ENCODE results near the gene NTF3.

GRCh38 chr12:5492562-5492961 lies 60.7 kb downstream of the NTF3 start:
- TF ChIP-seq CTCF (IDR thresholded peaks at IDR 0.05) = no peak
- no peak for TF ChIP-seq FOXM1 (IDR thresholded peaks at IDR 0.05; ENCODE audit: low read depth)
- TF ChIP-seq, protein P1, sequence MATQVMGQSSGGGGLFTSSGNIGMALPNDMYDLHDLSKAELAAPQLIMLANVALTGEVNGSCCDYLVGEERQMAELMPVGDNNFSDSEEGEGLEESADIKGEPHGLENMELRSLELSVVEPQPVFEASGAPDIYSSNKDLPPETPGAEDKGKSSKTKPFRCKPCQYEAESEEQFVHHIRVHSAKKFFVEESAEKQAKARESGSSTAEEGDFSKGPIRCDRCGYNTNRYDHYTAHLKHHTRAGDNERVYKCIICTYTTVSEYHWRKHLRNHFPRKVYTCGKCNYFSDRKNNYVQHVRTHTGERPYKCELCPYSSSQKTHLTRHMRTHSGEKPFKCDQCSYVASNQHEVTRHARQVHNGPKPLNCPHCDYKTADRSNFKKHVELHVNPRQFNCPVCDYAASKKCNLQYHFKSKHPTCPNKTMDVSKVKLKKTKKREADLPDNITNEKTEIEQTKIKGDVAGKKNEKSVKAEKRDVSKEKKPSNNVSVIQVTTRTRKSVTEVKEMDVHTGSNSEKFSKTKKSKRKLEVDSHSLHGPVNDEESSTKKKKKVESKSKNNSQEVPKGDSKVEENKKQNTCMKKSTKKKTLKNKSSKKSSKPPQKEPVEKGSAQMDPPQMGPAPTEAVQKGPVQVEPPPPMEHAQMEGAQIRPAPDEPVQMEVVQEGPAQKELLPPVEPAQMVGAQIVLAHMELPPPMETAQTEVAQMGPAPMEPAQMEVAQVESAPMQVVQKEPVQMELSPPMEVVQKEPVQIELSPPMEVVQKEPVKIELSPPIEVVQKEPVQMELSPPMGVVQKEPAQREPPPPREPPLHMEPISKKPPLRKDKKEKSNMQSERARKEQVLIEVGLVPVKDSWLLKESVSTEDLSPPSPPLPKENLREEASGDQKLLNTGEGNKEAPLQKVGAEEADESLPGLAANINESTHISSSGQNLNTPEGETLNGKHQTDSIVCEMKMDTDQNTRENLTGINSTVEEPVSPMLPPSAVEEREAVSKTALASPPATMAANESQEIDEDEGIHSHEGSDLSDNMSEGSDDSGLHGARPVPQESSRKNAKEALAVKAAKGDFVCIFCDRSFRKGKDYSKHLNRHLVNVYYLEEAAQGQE (IDR thresholded peaks at IDR 0.05; ENCODE audit: low read depth, low read length) = no peak
- TF ChIP-seq GABPA (IDR thresholded peaks at IDR 0.05; ENCODE audit: low read depth) = no peak
- TF ChIP-seq RFX5 (IDR thresholded peaks at IDR 0.05; ENCODE audit: low read length) = no peak
- no peak for TF ChIP-seq POLR2AphosphoS5 (IDR thresholded peaks at IDR 0.05; ENCODE audit: low read depth, low read length)
- no peak for TF ChIP-seq ZBTB33 (IDR thresholded peaks at IDR 0.05; ENCODE audit: borderline replicate concordance, low read depth)
- TF ChIP-seq EP300 (IDR thresholded peaks at IDR 0.05; ENCODE audit: borderline replicate concordance in 1 of 2, low read depth in 1 of 2, low read length in 1 of 2) = no peak
- no peak for TF ChIP-seq RCOR1 (IDR thresholded peaks at IDR 0.05; ENCODE audit: low read length)
- TF ChIP-seq MXI1 (IDR thresholded peaks at IDR 0.05; ENCODE audit: low read depth, low read length) = no peak
- TF ChIP-seq SIN3A (IDR thresholded peaks at IDR 0.05; ENCODE audit: borderline replicate concordance, low read depth, low read length) = no peak
- TF ChIP-seq, protein P2, sequence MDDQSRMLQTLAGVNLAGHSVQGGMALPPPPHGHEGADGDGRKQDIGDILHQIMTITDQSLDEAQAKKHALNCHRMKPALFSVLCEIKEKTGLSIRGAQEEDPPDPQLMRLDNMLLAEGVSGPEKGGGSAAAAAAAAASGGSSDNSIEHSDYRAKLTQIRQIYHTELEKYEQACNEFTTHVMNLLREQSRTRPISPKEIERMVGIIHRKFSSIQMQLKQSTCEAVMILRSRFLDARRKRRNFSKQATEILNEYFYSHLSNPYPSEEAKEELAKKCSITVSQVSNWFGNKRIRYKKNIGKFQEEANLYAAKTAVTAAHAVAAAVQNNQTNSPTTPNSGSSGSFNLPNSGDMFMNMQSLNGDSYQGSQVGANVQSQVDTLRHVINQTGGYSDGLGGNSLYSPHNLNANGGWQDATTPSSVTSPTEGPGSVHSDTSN (IDR thresholded peaks at IDR 0.05) = no peak
